HG03342 (cell line): ENCODE data around the gene MAPRE2.

Experiments used
- ATAC-seq: cut with Tn5 transposase; IDR thresholded peaks from one replicate; pipeline ENCODE4 v1.9.1; 2021; ENCODE audit warnings: mild to moderate bottlenecking, moderate library complexity; ENCODE audit not compliant: unreplicated experiment

Gene MAPRE2

DNA sequence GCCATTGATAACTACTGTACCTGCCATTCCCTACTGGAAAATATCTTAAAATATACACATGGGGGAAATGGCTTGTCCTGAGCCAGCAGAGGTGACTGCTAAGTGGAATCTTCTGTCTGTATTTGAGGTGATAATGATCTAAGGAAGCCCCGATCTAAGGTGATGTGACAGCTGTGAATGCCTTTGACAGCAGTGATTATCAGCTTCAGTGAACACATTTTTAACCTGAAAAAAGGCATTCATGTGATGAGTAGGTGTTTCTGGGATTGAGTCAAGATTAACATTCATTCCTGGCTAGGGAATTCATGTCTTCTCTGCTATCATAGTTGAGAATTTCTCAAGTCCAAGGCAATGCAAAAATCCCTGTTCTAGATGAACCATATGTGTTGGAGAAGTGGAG is 9.1 kb upstream of the MAPRE2 start:
- no peak for ATAC-seq

DNA sequence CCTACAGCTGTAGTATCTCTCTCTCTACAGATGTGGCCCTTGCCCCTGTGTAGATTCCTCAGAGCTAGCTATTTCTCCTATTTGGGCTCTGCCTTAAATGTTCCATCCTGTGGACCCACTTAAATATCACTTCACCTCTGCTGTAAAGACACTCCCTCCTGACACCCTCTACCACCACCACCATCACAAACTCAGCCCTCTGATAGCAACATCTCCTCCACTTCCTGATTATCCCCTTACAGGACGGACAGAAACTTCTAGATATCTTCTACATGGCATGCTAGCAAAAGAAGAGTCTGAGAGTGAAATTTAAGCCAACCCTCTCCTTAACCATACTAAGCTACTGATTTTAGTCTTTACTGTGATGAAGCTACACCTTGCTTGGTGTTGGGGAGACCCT is 3.2 kb upstream of the MAPRE2 start:
- no peak for ATAC-seq

DNA sequence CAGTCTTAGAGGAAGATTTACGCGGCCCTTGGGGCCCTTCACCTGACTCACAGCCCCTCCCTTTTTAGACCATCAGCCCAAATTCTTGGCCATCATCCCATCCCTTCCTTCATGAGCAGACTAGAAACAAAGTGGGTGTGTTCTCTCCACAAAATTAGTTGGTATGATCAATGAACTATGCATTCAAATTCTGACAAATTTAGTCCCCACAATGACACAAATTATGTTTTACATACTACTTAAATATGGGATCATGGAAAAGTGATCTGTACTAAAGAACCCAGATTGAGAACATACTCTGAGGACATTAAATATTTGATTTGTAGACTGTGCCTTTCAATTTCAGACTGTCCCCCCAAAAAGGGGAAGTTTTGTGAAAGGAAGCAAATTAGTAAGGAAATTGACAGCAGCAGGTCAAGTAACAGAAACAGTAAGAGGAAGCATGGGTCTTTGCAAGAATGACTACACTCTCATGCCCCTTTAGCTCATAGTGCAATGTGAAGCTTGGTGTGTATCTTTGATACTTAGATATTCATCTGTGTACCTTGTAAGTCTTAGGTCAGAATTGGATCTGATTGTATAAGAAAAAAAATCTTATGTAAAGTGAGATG is 2.2 kb upstream of the MAPRE2 start:
- peak; percentile 56 for ATAC-seq

DNA sequence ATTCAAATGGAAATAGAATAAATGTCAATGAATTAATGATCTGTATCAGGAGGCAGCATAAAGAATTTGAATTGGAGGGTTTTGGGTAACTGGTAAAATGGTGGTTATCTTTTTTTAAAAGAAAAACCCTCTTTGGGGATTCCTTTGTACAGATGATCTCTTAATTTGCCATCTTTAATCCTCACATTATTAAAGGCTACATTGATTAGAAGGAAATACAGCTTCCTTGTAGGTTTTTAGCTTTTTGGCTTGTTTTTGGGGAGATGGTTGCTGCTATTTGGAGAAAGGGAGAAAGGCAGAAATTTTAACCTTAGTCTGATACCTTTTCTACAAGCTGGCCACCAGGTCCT is 600 bp upstream of the MAPRE2 start:
- ATAC-seq: no peak

DNA sequence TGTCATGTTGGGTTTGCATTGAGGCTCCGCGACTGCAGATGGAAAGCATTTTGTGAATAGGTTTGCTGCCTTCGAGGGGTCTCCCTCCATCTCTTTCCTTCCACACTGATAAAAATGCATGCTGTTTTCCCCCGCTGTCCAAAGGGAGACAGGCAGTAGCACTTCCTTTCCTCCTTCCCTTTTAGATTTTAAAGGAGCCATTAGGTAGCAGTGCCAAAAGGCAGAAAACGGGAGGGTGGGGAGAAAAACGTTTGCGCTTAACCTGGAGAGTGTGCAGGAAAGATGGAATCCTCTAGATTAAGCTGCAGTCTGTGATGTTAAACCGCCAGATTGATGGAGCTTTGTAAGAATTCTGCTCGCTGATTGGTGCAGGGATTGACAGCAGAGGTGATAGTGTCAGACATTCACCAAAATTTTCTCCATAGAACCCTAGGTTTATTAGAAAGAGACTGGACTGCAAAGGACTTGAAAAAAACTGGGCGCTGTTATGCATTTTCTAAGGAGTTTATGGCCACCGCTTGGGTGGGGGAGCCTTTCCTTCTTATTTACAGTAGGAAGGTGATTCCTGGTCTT is 688 bp downstream of the MAPRE2 start:
- ATAC-seq: no peak

DNA sequence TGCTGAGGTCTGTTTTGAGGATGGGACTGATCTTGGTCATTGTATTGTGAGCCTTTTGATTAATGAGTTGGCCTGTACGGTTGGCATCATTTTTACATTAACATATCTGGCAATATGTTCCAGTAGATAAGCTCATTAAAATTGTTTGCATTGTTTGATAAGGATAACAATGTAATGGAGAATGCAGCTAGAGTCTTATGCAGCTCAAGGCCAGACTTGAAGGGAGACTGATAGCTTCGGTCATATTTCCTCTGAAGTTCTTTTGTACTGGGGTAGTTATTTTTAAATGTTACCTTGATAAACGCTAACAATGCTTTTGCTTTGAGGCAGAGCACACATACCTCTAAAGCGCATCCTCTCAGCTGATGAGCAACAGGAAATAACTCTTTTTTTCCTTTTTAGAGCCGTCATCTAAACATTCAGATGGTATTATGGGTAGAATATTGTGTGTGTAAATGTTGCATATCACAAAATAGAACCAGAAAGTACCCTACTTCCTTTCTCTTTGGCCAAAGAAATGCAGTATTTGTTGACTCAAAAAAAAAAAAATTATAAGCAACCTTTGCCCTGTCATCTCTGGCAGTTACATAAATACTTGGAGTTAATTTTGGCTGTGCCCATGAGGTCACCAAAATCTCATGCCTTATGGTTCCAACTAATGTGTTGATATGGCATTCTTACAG is 1.3 kb downstream of the MAPRE2 start:
- ATAC-seq: no peak

DNA sequence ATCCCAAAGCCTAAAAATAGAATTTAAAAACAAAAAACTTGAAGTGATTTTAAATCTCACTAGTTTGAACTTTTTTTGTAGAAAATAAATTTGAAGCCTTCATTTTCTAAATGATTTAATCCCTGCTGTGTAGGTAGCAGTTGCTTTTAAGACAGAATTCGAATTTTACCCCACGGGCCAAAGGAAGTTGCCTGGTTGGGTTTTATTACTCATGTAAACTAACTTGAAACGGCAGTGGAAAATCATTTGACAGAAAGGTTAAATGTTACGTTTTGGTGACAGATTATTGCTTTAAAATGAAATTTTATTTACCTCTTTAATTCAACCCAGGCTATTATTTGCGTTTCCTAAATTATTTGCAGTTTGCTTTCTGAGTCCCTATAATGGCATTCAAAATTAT is 2.0 kb downstream of the MAPRE2 start:
- ATAC-seq: no peak

DNA sequence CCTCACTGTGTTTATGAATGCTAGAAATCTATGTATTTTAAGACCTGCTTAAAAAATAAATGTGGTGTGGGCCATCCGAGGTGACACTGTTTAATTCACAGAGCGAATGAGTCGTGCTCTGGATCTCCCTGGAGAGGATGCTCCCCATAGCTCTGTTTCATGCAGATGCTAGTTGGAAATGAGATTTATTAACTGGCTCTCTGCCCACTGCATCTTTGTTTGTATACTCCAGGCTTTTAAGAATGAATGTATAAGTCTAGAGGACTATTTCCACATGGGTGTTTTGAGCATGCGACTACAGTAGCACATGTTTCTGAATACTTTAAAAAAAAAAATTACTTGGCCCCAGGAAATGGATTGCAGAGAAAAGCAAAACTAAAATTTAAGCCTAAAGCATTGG is 3.9 kb downstream of the MAPRE2 start:
- no peak for ATAC-seq

DNA sequence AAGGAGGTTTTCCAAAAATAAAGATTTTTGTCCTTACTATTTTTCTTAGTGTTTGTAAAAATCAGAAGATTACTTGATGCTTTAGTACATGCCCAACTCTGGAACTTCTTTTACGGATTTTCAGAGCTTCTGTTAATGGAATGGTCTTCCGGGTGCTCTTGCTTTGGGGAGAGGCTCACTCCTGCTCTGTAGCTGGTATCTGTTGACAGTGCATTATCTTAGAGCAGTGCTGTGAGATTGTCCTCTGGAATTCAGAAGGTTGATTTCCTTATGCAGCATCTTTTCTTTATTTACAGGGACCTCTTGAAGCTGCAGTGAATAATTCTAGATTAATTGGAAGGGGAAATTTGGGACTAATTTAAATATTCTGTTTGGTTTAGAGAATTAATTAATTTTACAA is 4.6 kb downstream of the MAPRE2 start:
- ATAC-seq: no peak

DNA sequence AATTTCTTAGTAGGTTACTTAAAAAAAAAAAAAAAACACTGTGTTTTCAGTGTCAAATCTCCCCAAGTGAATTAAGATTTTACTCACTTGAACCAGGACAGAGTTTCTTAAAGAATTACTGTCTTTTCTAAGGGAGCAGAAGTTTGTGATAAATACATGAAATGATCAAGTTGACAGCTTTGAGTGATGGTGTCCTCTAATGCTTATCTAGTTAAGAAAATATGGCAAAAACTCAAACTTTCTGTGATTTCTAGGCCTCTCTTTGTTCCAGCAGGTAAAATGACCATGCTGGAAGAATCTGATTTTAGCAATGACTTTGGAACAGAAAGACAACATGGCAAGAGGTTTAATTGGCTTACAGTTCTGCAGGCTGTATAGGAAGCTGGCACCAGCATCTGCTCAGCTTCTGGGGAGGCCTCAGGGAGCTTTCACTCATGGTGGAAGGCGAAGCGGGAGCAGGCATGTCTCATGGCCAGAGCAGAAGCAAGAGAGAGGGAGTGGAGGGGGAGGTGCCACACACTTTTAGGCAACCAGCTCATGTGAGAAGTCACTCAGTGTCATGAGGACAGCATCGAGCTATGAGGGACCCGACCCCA is 6.6 kb downstream of the MAPRE2 start:
- no peak for ATAC-seq

DNA sequence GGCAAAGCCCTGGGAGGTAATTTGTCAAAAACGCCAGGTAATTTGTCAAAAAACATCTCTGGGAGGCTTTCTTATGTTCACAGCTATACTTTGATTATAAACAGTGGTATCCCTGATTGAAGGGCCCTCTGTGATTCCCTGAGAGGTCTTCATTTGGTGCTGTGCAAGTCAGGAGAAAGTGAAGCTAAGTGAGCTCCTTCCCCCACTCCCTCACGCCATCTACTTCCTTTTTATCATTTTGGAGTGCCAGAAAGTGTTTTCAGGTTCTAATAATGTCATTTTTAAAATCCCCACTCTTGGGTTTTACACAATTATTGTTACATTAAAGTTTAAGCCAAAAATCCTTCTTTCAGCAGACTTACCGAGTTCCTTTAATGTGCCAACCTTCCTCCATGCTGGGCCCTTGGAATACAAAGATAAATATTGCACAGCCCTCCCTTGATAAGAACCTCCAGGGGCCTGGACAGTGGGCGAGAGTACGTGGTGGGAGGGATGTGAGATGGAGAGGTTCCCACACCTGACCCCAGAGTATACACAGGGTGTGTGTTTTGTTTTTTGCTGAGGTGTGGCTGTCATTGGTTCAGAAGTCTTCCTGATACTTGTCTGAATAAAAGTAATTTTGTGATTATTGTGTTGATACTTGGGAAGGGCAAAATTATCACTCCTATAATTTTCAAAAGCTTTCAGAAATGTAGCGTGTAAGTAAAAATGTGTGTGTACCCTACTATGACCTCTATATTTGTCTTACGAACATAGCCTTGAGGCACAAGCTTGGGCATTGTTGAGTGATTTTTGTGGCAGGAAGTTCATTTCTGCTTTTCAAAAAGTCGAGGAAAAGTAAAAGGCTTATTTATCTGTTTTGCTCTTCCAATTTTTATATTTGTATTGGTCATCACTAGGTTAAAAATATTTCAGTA is 8.2 kb downstream of the MAPRE2 start:
- no peak for ATAC-seq

DNA sequence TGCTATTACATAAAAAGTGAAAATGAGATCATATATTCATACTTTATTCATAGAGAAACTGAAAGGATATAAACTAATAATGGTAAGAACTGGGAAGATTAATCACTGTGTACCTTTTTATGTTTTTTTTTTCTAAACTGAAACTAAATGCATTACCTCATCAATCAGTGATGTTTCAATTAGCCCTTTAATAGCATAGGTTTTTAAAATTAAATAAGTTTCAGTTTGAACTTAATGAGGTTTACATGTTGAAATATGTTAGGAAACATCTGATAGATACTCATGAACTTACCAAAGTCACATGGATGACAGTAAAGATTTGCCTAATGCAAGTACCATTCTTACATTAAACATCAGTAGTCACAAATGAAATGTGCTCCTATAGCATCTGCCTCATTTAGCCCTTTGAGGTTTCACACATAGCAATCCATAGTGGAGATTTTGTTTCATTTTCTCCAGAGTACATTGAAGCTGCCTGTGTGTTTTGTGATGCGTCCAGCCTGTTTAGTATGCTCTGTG is 8.9 kb downstream of the MAPRE2 start:
- ATAC-seq: no peak

DNA sequence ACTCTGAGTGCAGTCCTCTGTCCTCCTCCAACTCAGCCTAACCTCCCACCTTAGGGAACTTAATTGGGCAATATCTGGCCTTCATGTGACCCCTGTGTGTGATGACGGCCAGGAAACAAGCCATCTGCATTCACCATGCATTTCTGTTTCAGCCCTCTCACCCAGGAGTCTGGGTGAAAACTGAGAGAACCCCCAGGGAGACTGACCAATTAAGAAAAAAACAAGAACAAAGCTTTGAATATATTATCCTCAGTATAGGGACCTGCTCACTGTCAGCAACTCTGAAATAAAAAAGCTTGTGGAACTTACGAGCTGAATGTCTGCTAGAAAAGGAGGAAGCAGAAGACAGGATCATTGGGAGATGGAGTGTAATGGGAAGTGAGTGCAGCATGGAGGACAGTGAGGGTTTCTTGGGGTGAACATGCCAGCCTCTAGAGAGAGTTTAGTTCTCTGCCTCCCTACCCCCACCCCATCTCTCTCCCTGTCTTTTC is 9.5 kb downstream of the MAPRE2 start:
- ATAC-seq: no peak

DNA sequence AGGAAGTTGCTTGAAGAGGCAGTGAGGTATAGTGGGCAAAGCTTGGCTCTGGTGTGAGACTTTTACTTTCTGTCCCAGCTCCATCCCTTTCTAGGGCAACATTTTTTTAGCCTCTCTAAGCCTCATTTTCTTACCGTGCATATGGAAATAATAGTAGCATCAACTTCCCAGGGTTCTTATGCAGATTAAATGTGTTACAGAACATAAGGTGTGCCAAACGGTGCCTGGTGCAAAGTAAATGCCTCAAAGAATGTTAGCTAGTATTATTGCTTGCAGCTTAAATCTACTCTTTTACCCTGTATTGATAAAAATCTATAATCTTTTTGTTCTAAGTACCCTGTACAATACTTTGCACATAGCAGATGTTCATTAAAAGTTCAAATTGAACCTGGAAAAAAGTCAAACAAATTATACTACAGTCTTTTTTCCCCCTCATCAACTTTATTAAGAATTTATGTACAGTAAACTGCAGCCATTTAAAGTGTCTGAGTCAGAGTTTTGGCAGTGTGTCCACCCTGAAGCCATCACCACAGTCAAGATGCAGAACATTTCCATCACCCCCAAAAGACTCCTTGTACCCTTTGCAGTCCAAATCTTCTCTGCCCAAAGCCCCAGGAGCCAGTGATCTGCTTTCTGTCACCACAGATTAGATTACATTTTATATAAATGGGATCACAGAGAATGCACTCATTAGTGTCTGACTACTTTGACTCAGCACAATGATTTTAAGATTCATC is 10.6 kb downstream of the MAPRE2 start:
- no peak for ATAC-seq

DNA sequence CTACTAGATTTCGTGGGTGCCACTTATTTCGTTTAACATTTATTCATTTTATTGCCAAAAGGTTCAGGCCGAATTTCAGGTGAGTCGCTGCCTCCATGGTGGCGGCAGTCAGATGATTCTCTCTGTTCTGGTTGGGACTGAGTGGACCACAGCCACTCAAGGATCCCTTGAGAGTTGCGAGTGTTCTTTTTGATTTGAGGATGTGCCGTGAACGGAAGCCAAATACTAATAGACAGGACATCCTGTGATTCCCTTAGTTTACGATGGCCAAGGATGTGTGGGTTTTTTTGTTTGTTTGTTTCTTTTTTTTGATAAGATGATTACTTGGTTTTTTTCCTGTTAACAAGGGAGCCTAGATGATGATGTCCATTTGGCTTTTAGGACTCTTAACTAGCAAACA is 13.2 kb downstream of the MAPRE2 start:
- ATAC-seq: no peak

DNA sequence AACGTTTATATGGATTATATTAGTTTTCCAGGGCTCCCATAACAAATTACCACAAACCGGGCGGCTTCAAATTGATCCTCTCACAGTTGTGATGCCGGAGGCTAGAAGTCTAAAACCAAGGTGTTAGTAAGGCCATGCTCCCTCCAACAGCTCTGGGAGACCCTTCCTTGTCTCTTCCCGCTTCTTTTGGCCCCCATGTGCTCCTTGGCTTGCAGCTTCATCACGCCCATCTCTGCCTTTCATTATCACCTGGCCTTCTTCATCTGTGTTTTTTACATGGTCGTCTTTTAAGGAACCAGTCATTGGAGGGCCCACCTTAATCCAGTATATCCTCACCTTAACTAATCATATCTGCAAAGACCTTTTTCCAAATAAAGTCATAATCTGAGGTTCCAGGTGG is 13.9 kb downstream of the MAPRE2 start:
- no peak for ATAC-seq

DNA sequence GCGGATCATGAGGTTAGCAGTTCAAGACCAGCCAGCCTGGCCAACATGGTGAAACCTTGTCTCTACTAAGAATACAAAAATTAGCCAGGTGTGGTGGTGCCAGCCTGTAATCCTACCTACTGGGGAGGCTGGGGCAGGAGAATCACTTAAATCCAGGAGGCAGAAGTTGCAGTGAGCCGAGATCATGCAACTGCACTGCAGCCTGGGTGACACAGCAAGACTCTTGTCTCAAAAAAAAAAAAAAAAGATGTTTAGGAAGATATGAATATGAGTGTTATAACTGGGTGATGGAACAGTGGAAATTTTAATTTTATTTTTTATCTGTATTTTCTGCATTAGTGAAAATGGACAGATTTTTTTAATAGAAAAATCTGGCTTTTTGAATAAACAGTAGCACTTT is 14.5 kb downstream of the MAPRE2 start:
- no peak for ATAC-seq

DNA sequence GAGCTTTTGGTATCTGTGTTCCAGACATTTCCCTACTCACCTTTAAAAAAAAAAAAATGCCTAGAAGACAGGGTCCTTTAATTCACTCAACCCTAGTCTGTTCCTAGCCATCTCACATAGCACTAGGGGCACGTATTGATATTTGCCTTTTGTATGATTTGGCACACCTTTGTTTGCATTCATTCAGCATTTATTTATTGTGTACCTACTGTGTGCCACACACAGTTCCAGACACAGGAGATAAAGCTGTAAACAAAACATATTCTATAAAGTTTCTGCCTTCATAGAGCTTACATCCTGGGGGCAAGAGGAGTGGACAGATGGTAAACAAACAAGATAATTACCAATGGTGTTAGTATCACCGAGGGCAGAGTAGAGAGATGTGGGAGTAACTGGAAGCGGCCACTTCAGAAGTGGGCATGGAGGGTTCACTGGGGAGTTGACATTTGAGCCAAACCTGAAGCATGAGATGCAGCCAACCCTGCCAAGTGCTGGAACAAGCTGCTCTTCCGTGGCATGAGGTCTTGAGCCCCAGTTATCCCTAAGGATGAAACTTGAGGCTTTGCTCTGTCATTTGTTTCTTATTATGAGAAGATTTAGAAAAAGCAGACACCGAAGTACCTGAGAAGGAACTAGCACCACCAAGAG is 18.2 kb downstream of the MAPRE2 start:
- ATAC-seq: no peak

DNA sequence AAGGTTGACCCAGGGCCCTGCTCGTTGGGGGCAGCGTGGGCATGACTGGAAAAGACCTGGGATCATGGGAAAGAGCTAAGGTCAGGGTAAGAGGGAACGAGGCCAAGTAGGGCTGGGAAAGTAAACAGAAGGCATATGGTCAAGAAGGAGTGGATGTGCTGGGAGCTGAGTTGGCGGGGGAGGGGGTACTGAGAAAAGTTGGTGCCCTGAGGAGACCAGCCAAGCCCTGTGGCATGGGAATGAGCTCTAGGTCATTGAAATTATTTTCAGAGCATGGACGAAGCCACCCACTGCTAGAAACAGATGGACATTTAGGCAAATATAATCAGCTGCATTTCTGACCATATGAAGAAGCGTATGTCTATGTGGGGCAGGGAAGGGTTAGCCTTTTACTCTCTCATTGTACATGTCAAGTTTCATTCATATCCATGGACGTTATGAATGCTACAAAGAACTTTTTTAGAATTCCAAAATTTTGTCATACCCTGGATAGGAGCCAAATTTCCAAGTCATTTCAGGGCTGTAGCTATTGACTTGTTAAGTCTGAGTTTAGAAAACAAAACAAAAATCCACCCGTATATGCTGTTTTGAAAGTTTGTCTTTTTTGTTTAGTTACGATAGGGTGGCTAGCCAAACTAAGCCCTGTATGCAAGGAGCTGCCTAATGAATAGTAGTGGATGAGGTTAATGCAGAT is 19.1 kb downstream of the MAPRE2 start:
- ATAC-seq: no peak
